ENCODE measurements around the gene GPBP1L1. TPM values are rescaled to one million over a fixed set of nuclear protein-coding genes. Genes with fewer than 3 reads are reported as not detected.
"Not testable (repeated sequence)": the region's sequence is repeated elsewhere in the genome, so short reads cannot be mapped to it uniquely, and the experiment has no call there.

Gene GPBP1L1
- total RNA-seq, 1 donor from 2014 or later, result 262 TPM

DNA sequence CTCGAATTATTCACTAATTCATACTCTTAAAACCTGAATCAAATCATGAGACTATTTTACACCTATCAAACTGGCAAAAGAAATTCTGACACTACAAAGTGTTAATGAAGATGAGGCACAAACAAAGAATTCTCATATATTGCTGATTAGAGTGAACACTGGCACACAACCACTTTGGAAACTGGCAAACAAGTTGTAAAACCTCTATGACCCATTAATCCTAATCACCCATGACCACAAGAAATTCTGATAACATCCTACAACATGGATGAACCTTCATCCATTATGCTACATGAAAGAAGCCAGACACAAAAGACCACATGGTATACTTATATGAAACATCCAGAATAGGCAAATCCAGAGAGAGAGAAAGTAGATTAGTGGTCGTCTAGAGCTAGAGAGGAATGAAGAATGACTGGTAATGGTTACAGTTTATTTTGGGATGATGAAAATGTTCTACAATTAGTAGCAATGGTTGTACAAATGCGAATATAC lies 8.5 kb downstream of the GPBP1L1 start:
- no peak for DNase-seq (ENCODE audit: low spot score)
- H3K4me3 Mint-ChIP-seq, result no peak overlapping the region
- H3F3A ChIP-seq (ENCODE audit: low read depth), result peaks cover 10% of the 10 kb centered on the region
- no peak overlapping the region for H3K4me3 ChIP-seq
- no peaks in the 10 kb centered on the region for H3K27me3 ChIP-seq
- TF ChIP-seq, protein P1, sequence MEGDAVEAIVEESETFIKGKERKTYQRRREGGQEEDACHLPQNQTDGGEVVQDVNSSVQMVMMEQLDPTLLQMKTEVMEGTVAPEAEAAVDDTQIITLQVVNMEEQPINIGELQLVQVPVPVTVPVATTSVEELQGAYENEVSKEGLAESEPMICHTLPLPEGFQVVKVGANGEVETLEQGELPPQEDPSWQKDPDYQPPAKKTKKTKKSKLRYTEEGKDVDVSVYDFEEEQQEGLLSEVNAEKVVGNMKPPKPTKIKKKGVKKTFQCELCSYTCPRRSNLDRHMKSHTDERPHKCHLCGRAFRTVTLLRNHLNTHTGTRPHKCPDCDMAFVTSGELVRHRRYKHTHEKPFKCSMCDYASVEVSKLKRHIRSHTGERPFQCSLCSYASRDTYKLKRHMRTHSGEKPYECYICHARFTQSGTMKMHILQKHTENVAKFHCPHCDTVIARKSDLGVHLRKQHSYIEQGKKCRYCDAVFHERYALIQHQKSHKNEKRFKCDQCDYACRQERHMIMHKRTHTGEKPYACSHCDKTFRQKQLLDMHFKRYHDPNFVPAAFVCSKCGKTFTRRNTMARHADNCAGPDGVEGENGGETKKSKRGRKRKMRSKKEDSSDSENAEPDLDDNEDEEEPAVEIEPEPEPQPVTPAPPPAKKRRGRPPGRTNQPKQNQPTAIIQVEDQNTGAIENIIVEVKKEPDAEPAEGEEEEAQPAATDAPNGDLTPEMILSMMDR (IDR thresholded peaks at IDR 0.05), result no peak
- no peak for TF ChIP-seq EZH2 (IDR thresholded peaks at IDR 0.05)
- TF ChIP-seq EZH2phosphoT487 (IDR thresholded peaks at IDR 0.05), result no peak
- peaks cover 10% of the 10 kb centered on the region for H3K4me1 Mint-ChIP-seq
- H4K20me1 ChIP-seq (ENCODE audit: low read depth), result peaks cover 100% of the 10 kb centered on the region
- H3K9me3 ChIP-seq (ENCODE audit: low read depth), result no peaks in the 10 kb centered on the region
- no peak overlapping the region for H3K9ac ChIP-seq
- no peak overlapping the region for H3K27ac ChIP-seq
- H2AFZ ChIP-seq (replicated peaks), result no peak overlapping the region
- peaks cover 6% of the 10 kb centered on the region for H3K9me3 Mint-ChIP-seq
- peaks cover 2% of the 10 kb centered on the region for H3K27me3 Mint-ChIP-seq (ENCODE audit: insufficient read depth, low read depth)
- no peaks in the 10 kb centered on the region for H3K36me3 ChIP-seq
- no peak overlapping the region for H3K27ac Mint-ChIP-seq
- no peak overlapping the region for H3K4me2 ChIP-seq
- H3K36me3 Mint-ChIP-seq, result peaks cover 20% of the 10 kb centered on the region
- peaks cover 25% of the 10 kb centered on the region for H3K4me1 ChIP-seq
- peaks cover 100% of the 10 kb centered on the region for H3K79me2 ChIP-seq (ENCODE audit: low read depth)

DNA sequence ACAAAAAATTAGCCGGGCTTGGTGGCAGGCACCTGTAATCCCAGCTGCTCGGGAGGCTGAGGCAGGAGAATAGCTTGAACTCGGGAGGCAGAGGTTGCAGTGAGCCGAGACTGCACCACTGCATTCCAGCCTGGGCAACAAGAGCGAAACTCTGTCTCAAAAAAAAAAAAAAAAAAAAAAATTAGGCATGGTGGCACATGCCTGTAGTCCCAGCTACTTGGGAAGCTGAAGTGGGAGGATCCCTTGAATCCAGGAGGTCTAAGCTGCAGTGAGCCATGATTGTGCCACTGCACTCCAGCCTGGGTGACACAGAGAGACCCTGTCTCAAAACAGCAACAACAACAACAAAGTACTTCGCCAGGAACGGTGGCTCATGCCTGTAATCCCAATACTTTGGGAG lies 9.8 kb downstream of the GPBP1L1 start:
- not testable (repeated sequence) for H3K4me2 ChIP-seq; H2AFZ ChIP-seq (replicated peaks); H3K9me3 Mint-ChIP-seq; H3K9me3 ChIP-seq (ENCODE audit: low read depth); H3K27ac Mint-ChIP-seq; H3F3A ChIP-seq (ENCODE audit: low read depth); H3K27me3 Mint-ChIP-seq (ENCODE audit: insufficient read depth, low read depth); H3K4me1 Mint-ChIP-seq; H3K4me3 Mint-ChIP-seq; H3K27me3 ChIP-seq; DNase-seq (ENCODE audit: low spot score); H3K4me3 ChIP-seq; H3K9ac ChIP-seq; H3K27ac ChIP-seq; H3K36me3 ChIP-seq
- Histone ChIP-seq H3K79me2 (ENCODE audit: low read depth) (peaks cover 100% of the 10 kb centered on the region), H4K20me1 (ENCODE audit: low read depth) (peaks cover 95% of the 10 kb centered on the region), H3K4me1 (peaks cover 13% of the 10 kb centered on the region)
- H3K36me3 Mint-ChIP-seq, result peaks cover 25% of the 10 kb centered on the region

DNA sequence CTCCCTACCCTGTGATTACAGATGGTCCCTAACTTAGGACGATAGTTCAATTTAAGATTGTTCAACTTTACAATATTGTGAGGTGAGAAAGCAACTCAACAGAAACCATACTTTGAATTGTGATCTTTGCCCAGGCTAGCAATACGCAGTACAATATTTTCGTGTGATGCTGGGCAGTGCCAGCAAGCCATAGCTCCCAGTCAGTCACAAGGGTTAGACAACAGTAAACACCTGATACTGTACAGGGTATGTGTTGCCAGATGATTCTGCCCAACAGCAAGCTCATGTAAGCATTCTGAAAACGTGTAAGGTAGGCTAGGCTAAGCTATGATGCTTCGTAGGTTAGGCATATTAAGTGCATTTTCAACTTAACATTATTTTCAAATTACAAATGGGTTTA lies 11.9 kb downstream of the GPBP1L1 start:
- Histone ChIP-seq H3K9ac (no peak overlapping the region), H3K4me1 (no peaks in the 10 kb centered on the region), H3K27me3 (no peaks in the 10 kb centered on the region), H3K4me3 (no peak overlapping the region), H2AFZ (replicated peaks) (no peak overlapping the region), H3K36me3 (no peaks in the 10 kb centered on the region), H3K79me2 (ENCODE audit: low read depth) (peaks cover 100% of the 10 kb centered on the region), H4K20me1 (ENCODE audit: low read depth) (peaks cover 94% of the 10 kb centered on the region), H3K27ac (no peak overlapping the region), H3F3A (ENCODE audit: low read depth) (no peaks in the 10 kb centered on the region), H3K9me3 (ENCODE audit: low read depth) (no peaks in the 10 kb centered on the region), H3K4me2 (no peak overlapping the region)
- H3K27me3 Mint-ChIP-seq (ENCODE audit: insufficient read depth, low read depth), result peaks cover 4% of the 10 kb centered on the region
- no peak overlapping the region for H3K27ac Mint-ChIP-seq
- H3K9me3 Mint-ChIP-seq, result peaks cover 6% of the 10 kb centered on the region
- H3K4me1 Mint-ChIP-seq, result no peaks in the 10 kb centered on the region
- no peak overlapping the region for H3K4me3 Mint-ChIP-seq
- H3K36me3 Mint-ChIP-seq, result peaks cover 32% of the 10 kb centered on the region
- TF ChIP-seq, protein P1 (IDR thresholded peaks at IDR 0.05), result no peak
- TF ChIP-seq EZH2phosphoT487 (IDR thresholded peaks at IDR 0.05) (no peak), EZH2 (IDR thresholded peaks at IDR 0.05) (no peak)
- DNase-seq (ENCODE audit: low spot score), result no peak

DNA sequence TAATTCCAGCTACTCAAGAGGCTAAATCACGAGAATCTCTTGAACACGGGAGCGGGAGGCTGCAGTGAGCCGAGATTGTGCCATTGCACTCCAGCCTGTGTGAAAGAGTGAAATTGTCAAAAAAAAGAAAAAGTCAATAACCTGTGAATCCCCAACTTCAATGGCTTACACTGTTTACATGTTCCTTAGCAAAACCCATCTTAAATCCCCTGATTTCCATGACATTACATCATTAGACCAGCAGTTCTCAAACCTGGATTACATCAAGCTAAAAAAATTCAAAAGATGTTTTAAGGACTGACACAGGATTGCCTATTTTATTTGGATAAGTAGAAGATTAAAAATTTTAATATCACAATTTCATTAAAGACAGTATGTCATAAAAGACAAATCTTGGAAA lies 12.4 kb downstream of the GPBP1L1 start:
- Histone ChIP-seq H3K4me1 (no peaks in the 10 kb centered on the region), H3K4me3 (no peak overlapping the region), H3K79me2 (ENCODE audit: low read depth) (peaks cover 100% of the 10 kb centered on the region), H3K27me3 (no peaks in the 10 kb centered on the region), H3K9me3 (ENCODE audit: low read depth) (no peaks in the 10 kb centered on the region), H3K4me2 (no peak overlapping the region), H2AFZ (replicated peaks) (no peak overlapping the region), H3K27ac (no peak overlapping the region), H4K20me1 (ENCODE audit: low read depth) (peaks cover 94% of the 10 kb centered on the region), H3F3A (ENCODE audit: low read depth) (no peaks in the 10 kb centered on the region), H3K36me3 (no peaks in the 10 kb centered on the region), H3K9ac (no peak overlapping the region)
- Mint-ChIP-seq H3K4me1 (no peaks in the 10 kb centered on the region), H3K27ac (no peak overlapping the region), H3K9me3 (peaks cover 6% of the 10 kb centered on the region), H3K36me3 (peaks cover 29% of the 10 kb centered on the region), H3K27me3 (ENCODE audit: insufficient read depth, low read depth) (peaks cover 4% of the 10 kb centered on the region), H3K4me3 (no peak overlapping the region)
- TF ChIP-seq EZH2 (IDR thresholded peaks at IDR 0.05) (no peak), EZH2phosphoT487 (IDR thresholded peaks at IDR 0.05) (no peak)
- TF ChIP-seq, protein P1 (IDR thresholded peaks at IDR 0.05), result no peak
- no peak for DNase-seq (ENCODE audit: low spot score)

Data from neural progenitor cell (in vitro differentiated cells).